ENCODE results near the gene AFF3. TPM values are rescaled to one million over a fixed set of nuclear protein-coding genes. Genes with fewer than 3 reads are reported as not detected.

AFF3 gene
- total and polyA plus RNA-seq, 9 donors: 2.4 to 7.2 (median 3.7) TPM

DNA sequence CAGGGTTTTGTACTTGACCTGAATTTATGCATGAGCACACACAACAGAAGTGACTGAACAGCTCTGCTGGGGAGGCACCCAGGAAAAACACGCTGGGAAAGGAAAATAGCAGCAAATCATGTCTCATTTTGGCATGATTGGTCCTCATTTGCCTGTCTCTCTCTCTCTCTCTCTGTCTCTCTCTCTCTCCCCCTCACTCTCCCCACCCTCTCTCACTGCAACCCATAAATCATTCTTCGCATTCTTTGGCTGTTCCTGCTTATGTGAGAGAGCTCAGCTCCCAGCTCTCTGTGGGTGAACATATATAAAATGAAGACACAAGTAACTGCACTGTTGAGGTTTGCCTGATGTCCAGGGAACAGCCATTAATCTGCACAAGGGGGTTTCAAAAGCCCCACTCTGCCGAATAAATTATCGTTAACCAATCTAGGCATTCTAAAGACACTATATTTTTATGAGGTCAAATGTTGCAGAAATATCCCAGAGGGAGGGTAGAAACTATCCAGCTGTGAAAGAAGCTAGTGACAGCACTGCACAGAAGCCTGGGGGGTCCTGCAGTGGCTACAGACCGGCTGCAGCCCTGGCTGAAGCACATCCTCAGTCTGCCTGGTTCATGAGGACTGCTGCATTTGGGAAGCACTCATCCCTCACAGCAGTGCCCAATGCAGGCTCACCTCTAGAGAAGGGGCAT is 260.3 kb downstream of the AFF3 start:
- H3K27me3 ChIP-seq (ENCODE audit: control insufficient read depth, insufficient read depth, low read length): no peaks in the 10 kb centered on the region
- H3K9me3 ChIP-seq (replicated peaks; ENCODE audit: control insufficient read depth, low read depth, low read length): no peaks in the 10 kb centered on the region
- DNase-seq: peak; percentile 79
- WGBS (ENCODE audit: insufficient coverage): 31% methylated on average over 2 of the region's 5 CpGs
- no peaks in the 10 kb centered on the region for H3K36me3 ChIP-seq (ENCODE audit: control insufficient read depth, insufficient read depth, low read length)
- no peak overlapping the region for H3K4me3 ChIP-seq (ENCODE audit: low read length)
- peaks cover 12% of the 10 kb centered on the region for H3K4me1 ChIP-seq (ENCODE audit: control insufficient read depth, insufficient read depth, low read length)
- no peak overlapping the region for H3K27ac ChIP-seq (ENCODE audit: low read length)

DNA sequence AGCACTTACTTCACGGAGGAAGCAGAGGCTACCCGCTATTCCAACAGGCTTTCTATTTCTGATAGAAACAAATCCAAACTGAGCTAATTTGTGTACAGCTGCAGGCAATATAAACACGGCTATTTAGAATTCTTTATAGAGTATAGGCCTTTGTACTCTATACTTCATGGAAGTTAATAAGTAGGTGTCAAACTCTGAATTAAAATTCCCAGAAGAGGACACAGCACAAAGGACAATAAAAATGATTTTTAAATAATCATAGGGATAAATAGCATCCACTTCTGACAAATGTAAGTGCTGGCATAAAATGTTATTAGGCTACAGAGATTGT is 261.5 kb downstream of the AFF3 start:
- H3K4me3 ChIP-seq (ENCODE audit: low read length): no peak overlapping the region
- no peaks in the 10 kb centered on the region for H3K27me3 ChIP-seq (ENCODE audit: control insufficient read depth, insufficient read depth, low read length)
- H3K27ac ChIP-seq (ENCODE audit: low read length): no peak overlapping the region
- peaks cover 12% of the 10 kb centered on the region for H3K4me1 ChIP-seq (ENCODE audit: control insufficient read depth, insufficient read depth, low read length)
- WGBS (ENCODE audit: insufficient coverage): no CpG with 5 or more reads among the region's 3 CpGs
- DNase-seq: no peak
- H3K9me3 ChIP-seq (replicated peaks; ENCODE audit: control insufficient read depth, low read depth, low read length): no peaks in the 10 kb centered on the region
- no peaks in the 10 kb centered on the region for H3K36me3 ChIP-seq (ENCODE audit: control insufficient read depth, insufficient read depth, low read length)

DNA sequence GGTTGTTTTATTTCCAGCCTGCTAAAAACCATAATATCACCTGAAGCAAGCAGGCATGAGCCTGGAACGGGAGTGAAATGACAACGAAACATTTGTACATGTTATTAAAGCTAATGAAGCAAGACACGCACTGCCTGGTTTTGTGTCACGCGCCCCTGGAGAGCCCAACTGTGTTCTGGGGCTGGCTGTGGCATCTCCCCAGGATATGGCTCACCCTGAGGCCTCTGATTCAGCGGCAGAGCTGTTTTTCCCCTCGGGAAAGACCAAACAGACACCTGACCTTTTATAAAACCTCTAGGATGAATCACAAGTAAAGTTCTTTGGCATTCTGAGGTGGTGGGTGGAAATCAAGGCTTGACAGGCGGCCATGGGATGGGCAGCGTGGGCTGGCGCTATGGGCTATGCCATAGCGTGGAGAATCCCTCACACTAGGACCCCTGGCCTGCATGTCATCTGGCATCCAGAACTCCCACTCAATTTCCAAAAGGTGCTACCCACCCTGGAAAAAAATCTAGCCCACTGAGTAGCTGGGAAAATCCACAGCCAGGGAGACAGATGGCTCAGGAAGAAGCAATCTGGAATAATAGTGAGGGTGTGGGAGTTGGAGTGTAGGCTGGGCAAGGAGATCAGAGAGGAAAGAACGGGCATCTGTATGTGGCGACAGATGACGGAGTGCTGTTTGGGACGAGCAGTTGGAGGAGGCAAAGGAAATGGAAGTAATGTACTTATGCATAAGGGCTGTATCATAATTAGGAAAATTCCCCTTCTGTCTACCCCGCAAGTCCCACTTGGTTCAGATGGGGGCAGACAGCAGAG is 262.0 kb downstream of the AFF3 start:
- Histone ChIP-seq H3K36me3 (ENCODE audit: control insufficient read depth, insufficient read depth, low read length) (no peaks in the 10 kb centered on the region), H3K9me3 (replicated peaks; ENCODE audit: control insufficient read depth, low read depth, low read length) (no peaks in the 10 kb centered on the region), H3K4me3 (ENCODE audit: low read length) (no peak overlapping the region), H3K4me1 (ENCODE audit: control insufficient read depth, insufficient read depth, low read length) (peaks cover 12% of the 10 kb centered on the region), H3K27ac (ENCODE audit: low read length) (no peak overlapping the region), H3K27me3 (ENCODE audit: control insufficient read depth, insufficient read depth, low read length) (no peaks in the 10 kb centered on the region)
- peak; percentile 27 for DNase-seq
- 88% methylated on average over 5 of the region's 16 CpGs for WGBS (ENCODE audit: insufficient coverage)

DNA sequence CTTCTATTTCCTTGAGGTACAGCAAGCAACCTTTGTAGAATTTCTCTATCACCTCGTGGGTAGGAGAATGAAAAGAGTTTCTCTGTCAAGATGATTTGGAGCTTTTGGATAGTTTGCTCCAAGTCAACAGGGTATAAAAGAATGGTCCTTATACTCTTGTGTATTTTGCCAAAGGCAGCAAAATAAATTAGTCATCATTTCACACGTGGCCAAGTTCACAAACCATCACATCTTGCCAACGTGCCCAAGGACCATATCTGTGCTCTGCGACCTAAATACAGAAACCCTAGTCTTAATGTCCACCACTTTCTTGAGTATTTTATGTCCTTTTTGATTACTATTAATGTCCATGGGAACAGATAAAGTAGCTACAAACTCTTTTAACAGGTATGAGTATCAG is 262.9 kb downstream of the AFF3 start:
- Histone ChIP-seq H3K9me3 (replicated peaks; ENCODE audit: control insufficient read depth, low read depth, low read length) (no peaks in the 10 kb centered on the region), H3K4me1 (ENCODE audit: control insufficient read depth, insufficient read depth, low read length) (peaks cover 12% of the 10 kb centered on the region), H3K27me3 (ENCODE audit: control insufficient read depth, insufficient read depth, low read length) (no peaks in the 10 kb centered on the region), H3K36me3 (ENCODE audit: control insufficient read depth, insufficient read depth, low read length) (no peaks in the 10 kb centered on the region), H3K27ac (ENCODE audit: low read length) (peak overlapping the region; percentile 39), H3K4me3 (ENCODE audit: low read length) (no peak overlapping the region)
- 40% methylated on average over 1 of the region's 4 CpGs for WGBS (ENCODE audit: insufficient coverage)
- no peak for DNase-seq

DNA sequence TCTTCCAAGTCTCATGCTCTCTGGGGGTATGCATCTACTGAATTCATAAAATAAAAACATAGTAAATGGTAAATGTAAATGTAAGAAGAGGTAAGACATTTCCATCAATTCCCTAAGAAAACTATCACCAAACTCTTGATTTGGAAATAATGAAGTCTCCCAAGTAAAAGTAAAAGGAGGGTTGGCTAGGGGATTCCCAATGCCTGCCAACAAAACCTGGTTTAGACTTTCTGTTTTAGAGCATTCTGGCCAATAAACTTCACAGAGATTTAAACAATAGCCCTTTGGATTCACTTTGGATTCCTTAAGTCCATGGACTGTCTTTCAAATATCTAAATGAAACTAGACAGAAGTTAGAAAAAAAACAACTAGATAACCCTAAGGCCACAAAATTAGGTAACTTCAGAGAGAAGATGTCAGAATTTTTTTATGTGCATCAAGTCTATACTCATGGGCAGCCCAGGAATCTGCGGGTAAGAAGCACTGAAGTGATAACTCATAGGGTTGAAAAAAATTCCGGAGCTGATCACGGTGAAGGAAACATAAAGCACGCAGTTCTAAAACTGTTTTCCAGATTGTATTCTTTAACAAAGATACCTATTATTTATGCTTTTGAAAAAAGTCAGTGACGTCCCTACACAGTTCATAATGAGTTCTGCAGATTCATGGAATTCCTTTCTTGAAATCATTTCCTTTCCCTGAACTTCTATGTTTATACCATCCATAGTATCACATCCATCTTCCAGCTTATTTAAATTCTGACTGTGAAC is 263.6 kb downstream of the AFF3 start:
- WGBS (ENCODE audit: insufficient coverage): 22% methylated on average over 1 of the region's 5 CpGs
- Histone ChIP-seq H3K36me3 (ENCODE audit: control insufficient read depth, insufficient read depth, low read length) (no peaks in the 10 kb centered on the region), H3K27ac (ENCODE audit: low read length) (peak overlapping the region; percentile 39), H3K4me3 (ENCODE audit: low read length) (no peak overlapping the region), H3K4me1 (ENCODE audit: control insufficient read depth, insufficient read depth, low read length) (peaks cover 12% of the 10 kb centered on the region), H3K27me3 (ENCODE audit: control insufficient read depth, insufficient read depth, low read length) (no peaks in the 10 kb centered on the region), H3K9me3 (replicated peaks; ENCODE audit: control insufficient read depth, low read depth, low read length) (no peaks in the 10 kb centered on the region)
- peak; percentile 86 for DNase-seq

DNA sequence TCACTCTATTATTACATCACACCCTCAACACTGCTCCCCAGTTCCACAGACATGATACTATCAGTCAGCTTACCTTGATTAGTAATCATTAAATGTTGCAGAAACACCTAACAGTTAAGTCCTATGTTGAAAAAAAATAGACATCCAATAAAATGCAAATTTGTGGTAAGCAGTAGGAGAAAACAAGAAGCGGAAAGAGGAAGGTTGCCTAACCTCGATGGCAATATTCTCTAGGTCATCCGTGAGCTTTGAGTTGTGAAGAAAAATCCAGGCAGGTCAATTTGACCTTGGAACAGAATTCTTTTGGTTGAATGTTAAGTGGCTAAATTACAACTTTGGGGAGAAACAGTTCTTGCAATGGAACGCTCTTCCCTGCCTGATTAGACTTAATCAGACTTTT is 264.4 kb downstream of the AFF3 start:
- H3K4me3 ChIP-seq (ENCODE audit: low read length): no peak overlapping the region
- WGBS (ENCODE audit: insufficient coverage): 67% methylated on average over 2 of the region's 4 CpGs
- DNase-seq: no peak
- H3K27me3 ChIP-seq (ENCODE audit: control insufficient read depth, insufficient read depth, low read length): no peaks in the 10 kb centered on the region
- H3K36me3 ChIP-seq (ENCODE audit: control insufficient read depth, insufficient read depth, low read length): no peaks in the 10 kb centered on the region
- peaks cover 12% of the 10 kb centered on the region for H3K4me1 ChIP-seq (ENCODE audit: control insufficient read depth, insufficient read depth, low read length)
- peak overlapping the region; percentile 16 for H3K27ac ChIP-seq (ENCODE audit: low read length)
- no peaks in the 10 kb centered on the region for H3K9me3 ChIP-seq (replicated peaks; ENCODE audit: control insufficient read depth, low read depth, low read length)

DNA sequence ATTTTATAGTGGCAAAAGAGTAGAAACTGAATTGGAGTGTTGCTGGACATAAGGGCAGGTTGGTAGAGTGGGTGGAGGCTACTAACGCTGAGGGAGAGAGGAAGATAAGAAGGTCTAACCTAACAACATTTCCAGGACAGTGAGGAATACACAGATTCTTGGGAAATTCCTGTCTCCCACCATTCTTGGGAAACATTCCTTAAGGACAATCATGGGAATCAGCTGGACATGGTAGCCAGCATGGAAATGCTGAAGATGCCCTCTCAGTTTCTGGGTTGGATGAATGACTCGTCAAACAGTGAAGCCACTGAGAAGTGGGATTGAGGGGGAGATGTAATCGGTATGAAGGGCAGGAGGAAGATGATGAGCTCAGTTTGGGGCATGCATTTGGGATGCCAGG is 265.4 kb downstream of the AFF3 start:
- no peak for DNase-seq
- Histone ChIP-seq H3K4me3 (ENCODE audit: low read length) (no peak overlapping the region), H3K4me1 (ENCODE audit: control insufficient read depth, insufficient read depth, low read length) (peaks cover 4% of the 10 kb centered on the region), H3K27ac (ENCODE audit: low read length) (no peak overlapping the region), H3K36me3 (ENCODE audit: control insufficient read depth, insufficient read depth, low read length) (no peaks in the 10 kb centered on the region), H3K9me3 (replicated peaks; ENCODE audit: control insufficient read depth, low read depth, low read length) (no peaks in the 10 kb centered on the region), H3K27me3 (ENCODE audit: control insufficient read depth, insufficient read depth, low read length) (no peaks in the 10 kb centered on the region)
- WGBS (ENCODE audit: insufficient coverage): 100% methylated on average over 2 of the region's 3 CpGs

DNA sequence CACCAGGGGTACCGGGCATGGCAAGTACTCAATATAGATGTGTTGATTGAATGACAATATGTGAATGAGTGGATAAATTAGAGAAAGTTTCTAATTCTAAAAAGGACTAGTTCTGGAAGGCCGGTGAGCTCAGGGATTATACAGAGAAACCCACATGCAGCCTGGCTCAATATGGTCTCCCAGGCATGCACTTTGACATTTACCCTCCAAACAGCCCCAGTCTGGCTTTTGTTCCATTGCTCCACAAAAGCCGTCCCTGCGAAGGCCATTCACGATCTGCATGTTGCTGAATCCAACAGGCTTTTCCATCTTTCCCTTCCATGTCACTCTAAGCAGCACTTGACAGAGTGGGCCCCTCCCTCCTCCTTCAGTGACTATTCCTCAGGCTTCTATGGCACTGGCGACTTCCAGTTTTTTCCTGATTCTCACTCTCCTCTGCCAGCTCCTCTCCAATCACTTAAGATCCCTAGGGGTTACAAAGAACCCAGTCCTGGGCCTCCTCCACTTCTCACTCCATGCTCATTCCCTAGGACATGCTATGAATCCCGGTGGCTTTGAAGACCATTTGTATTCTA is 266.7 kb downstream of the AFF3 start:
- Histone ChIP-seq H3K27me3 (ENCODE audit: control insufficient read depth, insufficient read depth, low read length) (no peaks in the 10 kb centered on the region), H3K36me3 (ENCODE audit: control insufficient read depth, insufficient read depth, low read length) (no peaks in the 10 kb centered on the region), H3K27ac (ENCODE audit: low read length) (no peak overlapping the region), H3K9me3 (replicated peaks; ENCODE audit: control insufficient read depth, low read depth, low read length) (no peaks in the 10 kb centered on the region), H3K4me1 (ENCODE audit: control insufficient read depth, insufficient read depth, low read length) (peaks cover 2% of the 10 kb centered on the region), H3K4me3 (ENCODE audit: low read length) (no peak overlapping the region)
- WGBS (ENCODE audit: insufficient coverage): 88% methylated on average over 7 of the region's 7 CpGs
- DNase-seq: no peak

DNA sequence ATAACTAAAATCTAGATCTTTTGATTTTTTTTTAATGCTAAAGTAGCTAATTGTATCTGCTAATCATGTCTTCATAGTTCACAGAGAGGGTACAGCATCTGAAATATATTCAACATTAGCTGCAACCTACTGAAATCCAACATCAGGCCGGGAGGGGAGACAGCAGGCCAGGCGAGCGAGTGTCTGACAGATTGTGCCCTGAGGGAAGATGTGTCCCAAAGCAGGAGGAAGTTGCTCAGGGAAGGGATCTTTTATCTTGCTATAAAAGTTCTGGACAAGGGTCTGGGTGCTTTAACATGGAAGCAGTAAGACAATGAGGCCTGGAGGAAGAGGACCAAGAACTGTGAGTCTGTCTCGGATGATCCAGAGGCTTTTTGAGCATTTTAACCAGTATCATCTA is 274.1 kb downstream of the AFF3 start:
- no peak for DNase-seq
- Histone ChIP-seq H3K4me1 (ENCODE audit: control insufficient read depth, insufficient read depth, low read length) (peaks cover 5% of the 10 kb centered on the region), H3K4me3 (ENCODE audit: low read length) (no peak overlapping the region), H3K27ac (ENCODE audit: low read length) (no peak overlapping the region), H3K27me3 (ENCODE audit: control insufficient read depth, insufficient read depth, low read length) (no peaks in the 10 kb centered on the region), H3K9me3 (replicated peaks; ENCODE audit: control insufficient read depth, low read depth, low read length) (no peaks in the 10 kb centered on the region), H3K36me3 (ENCODE audit: control insufficient read depth, insufficient read depth, low read length) (no peaks in the 10 kb centered on the region)
- WGBS (ENCODE audit: insufficient coverage): 72% methylated on average over 3 of the region's 4 CpGs

DNA sequence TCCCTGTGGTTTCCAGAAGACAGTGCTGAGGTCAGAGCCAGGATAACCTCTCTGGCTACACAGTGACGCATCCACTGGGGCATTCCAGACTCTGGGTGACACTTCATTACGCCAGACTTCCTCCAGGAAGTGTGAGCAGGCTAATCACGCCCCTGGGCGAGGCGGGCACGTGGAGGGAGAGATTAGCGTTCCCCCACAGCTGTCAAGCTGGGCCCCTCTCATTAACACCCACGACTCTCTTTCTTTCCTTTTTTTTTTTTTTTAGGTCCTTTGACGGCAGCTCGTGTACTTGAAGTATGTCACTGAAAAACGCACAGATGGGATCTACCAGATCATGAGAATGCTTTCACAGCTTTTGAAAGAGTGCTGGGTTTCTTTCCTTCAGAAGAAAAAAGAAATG is 274.6 kb downstream of the AFF3 start:
- no peaks in the 10 kb centered on the region for H3K27me3 ChIP-seq (ENCODE audit: control insufficient read depth, insufficient read depth, low read length)
- no peak for DNase-seq
- WGBS (ENCODE audit: insufficient coverage): 45% methylated on average over 5 of the region's 11 CpGs
- H3K4me3 ChIP-seq (ENCODE audit: low read length): no peak overlapping the region
- H3K9me3 ChIP-seq (replicated peaks; ENCODE audit: control insufficient read depth, low read depth, low read length): no peaks in the 10 kb centered on the region
- no peaks in the 10 kb centered on the region for H3K36me3 ChIP-seq (ENCODE audit: control insufficient read depth, insufficient read depth, low read length)
- H3K27ac ChIP-seq (ENCODE audit: low read length): no peak overlapping the region
- H3K4me1 ChIP-seq (ENCODE audit: control insufficient read depth, insufficient read depth, low read length): peaks cover 5% of the 10 kb centered on the region

All from muscle of leg (tissue), 11 donors.